ENCODE data around the gene HIPK2. TPM values are rescaled to one million over a fixed set of nuclear protein-coding genes. Genes with fewer than 3 reads are reported as not detected.

HIPK2 gene
- total and polyA plus RNA-seq, 2 donors (not counting 3 experiments of a cell fraction or from before 2014, with no cell fraction given) = 9.0 to 43.8 TPM

DNA sequence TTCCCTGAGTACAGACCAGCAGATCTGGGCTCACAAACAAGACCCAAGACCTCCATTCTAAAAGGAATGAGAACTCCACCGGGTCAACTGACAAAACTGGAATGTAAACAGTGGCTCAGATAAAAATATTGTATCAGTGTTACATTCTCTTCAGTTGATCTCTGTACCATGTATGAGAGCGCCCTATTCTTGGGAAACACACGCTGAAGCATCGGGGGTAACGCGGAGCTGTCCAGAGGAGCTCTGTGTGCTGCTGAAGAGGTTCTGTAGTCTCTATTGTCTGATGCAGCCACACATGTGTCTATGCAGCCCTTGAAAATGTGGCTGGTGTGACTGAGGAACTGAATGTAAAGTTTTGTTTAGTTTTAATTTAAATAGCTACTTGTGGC, 39.7 kb downstream of the HIPK2 start:
- peaks cover 46% of the 10 kb centered on the region for H3K4me1 ChIP-seq (ENCODE audit: control insufficient read depth, extremely low read depth, insufficient read depth, low read length)
- no peak overlapping the region for H3K4me3 ChIP-seq (replicated peaks in 1 of 3; ENCODE audit: insufficient read depth in 1 of 3, low read depth in 1 of 3, low read length in 3 of 3)
- BruUV-seq (replicated peaks) = no TSS peak
- peaks cover 0 to 2% of the 10 kb centered on the region in 2 experiments for H3K36me3 ChIP-seq (ENCODE audit: control insufficient read depth in 2 of 2, extremely low read depth in 1 of 2, insufficient read depth in 2 of 2, low read length in 2 of 2)
- H3K4me2 ChIP-seq (ENCODE audit: insufficient read depth, low read length) = peak overlapping the region; percentile 21
- H3K9me1 ChIP-seq (replicated peaks; ENCODE audit: control insufficient read depth, extremely low read depth, insufficient read depth, low read length) = no peaks in the 10 kb centered on the region
- no peaks in the 10 kb centered on the region for H4K20me1 ChIP-seq (replicated peaks; ENCODE audit: control insufficient read depth, extremely low read depth, insufficient read depth, low read length)
- dilution Hi-C loops (cut with MboI; ENCODE audit: extremely low pct_ligation_motif_present, low sequenced_read_pairs) = no loop called here
- FAIRE-seq (no peak), DNase-seq (ENCODE audit: low read depth, low spot score) (peak; percentile 49)
- H3K27me3 ChIP-seq (ENCODE audit: control insufficient read depth in 2 of 2, insufficient read depth in 2 of 2, low read length in 2 of 2) = no peaks in the 10 kb centered on the region
- TF ChIP-seq EZH2 (IDR thresholded peaks at IDR 0.05; ENCODE audit: borderline replicate concordance, low read depth, low read length, severe bottlenecking) (no peak), FOS (IDR thresholded peaks at IDR 0.05; ENCODE audit: borderline replicate concordance, insufficient read depth, low read length) (no peak)
- TF ChIP-seq, protein P1, sequence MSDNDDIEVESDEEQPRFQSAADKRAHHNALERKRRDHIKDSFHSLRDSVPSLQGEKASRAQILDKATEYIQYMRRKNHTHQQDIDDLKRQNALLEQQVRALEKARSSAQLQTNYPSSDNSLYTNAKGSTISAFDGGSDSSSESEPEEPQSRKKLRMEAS (IDR thresholded peaks at IDR 0.05; ENCODE audit: insufficient read depth, insufficient read length) = no peak
- CTCF ChIA-PET = interaction anchor here (0.9 to 2.4 kb wide), 10 partner anchors 8 to 136 kb away, joined by 3 to 18 read pairs (median 6); no protein-coding TSS in a partner anchor
- H3K9ac ChIP-seq (replicated peaks; ENCODE audit: extremely low read depth, insufficient read depth, low read length) = no peak overlapping the region
- POLR2A ChIA-PET = no interaction called here
- peaks cover 81% of the 10 kb centered on the region for H3K79me2 ChIP-seq (ENCODE audit: control insufficient read depth, insufficient read depth, low read length)
- no peak overlapping the region for H2AFZ ChIP-seq (ENCODE audit: low read depth, low read length)
- H3K9me3 ChIP-seq (replicated peaks; ENCODE audit: control insufficient read depth, insufficient read depth, low read length) = no peaks in the 10 kb centered on the region
- peak overlapping the region; percentile 57 for H3K27ac ChIP-seq (ENCODE audit: insufficient read depth, low read depth, low read length)
- intact Hi-C loops (cut with micrococcal nuclease) = no loop called here

GRCh38 chr7:139737221-139738100, 40.3 kb downstream of the HIPK2 start:
- TF ChIP-seq FOS (IDR thresholded peaks at IDR 0.05; ENCODE audit: borderline replicate concordance, insufficient read depth, low read length) (peak; percentile 56), POLR2AphosphoS5 (IDR thresholded peaks at IDR 0.05; ENCODE audit: insufficient read depth, low read depth, low read length) (peak; percentile 53), EZH2 (IDR thresholded peaks at IDR 0.05; ENCODE audit: borderline replicate concordance, low read depth, low read length, severe bottlenecking) (no peak), GATA2 (IDR thresholded peaks at IDR 0.05; ENCODE audit: insufficient read depth, insufficient read length, low read depth, low read length) (peak; percentile 39), POLR2A (IDR thresholded peaks at IDR 0.05; ENCODE audit: low read depth, low read length) (peak; percentile 25)
- TF ChIP-seq, protein P1 (IDR thresholded peaks at IDR 0.05; ENCODE audit: insufficient read depth, insufficient read length) = no peak
- no peak overlapping the region for H3K4me3 ChIP-seq (replicated peaks in 1 of 3; ENCODE audit: insufficient read depth in 1 of 3, low read depth in 1 of 3, low read length in 3 of 3)

More at GRCh38 chr7:139737221-139738100, 40.3 kb downstream of the HIPK2 start:
- Histone ChIP-seq H3K79me2 (ENCODE audit: control insufficient read depth, insufficient read depth, low read length) (peaks cover 79% of the 10 kb centered on the region), H3K9me1 (replicated peaks; ENCODE audit: control insufficient read depth, extremely low read depth, insufficient read depth, low read length) (no peaks in the 10 kb centered on the region), H3K27ac (ENCODE audit: insufficient read depth, low read depth, low read length) (peak overlapping the region; percentile 57), H3K9me3 (replicated peaks; ENCODE audit: control insufficient read depth, insufficient read depth, low read length) (no peaks in the 10 kb centered on the region), H3K36me3 (ENCODE audit: control insufficient read depth in 2 of 2, extremely low read depth in 1 of 2, insufficient read depth in 2 of 2, low read length in 2 of 2) (peaks cover 0 to 2% of the 10 kb centered on the region in 2 experiments), H3K4me1 (ENCODE audit: control insufficient read depth, extremely low read depth, insufficient read depth, low read length) (peaks cover 47% of the 10 kb centered on the region), H3K4me2 (ENCODE audit: insufficient read depth, low read length) (peak overlapping the region; percentile 21), H4K20me1 (replicated peaks; ENCODE audit: control insufficient read depth, extremely low read depth, insufficient read depth, low read length) (no peaks in the 10 kb centered on the region), H3K27me3 (ENCODE audit: control insufficient read depth in 2 of 2, insufficient read depth in 2 of 2, low read length in 2 of 2) (no peaks in the 10 kb centered on the region), H3K9ac (replicated peaks; ENCODE audit: extremely low read depth, insufficient read depth, low read length) (no peak overlapping the region), H2AFZ (ENCODE audit: low read depth, low read length) (no peak overlapping the region)
- POLR2A ChIA-PET = no interaction called here
- dilution Hi-C loops (cut with MboI; ENCODE audit: extremely low pct_ligation_motif_present, low sequenced_read_pairs) (no loop called here), intact Hi-C loops (cut with micrococcal nuclease) (loop anchor here (2.0 kb wide), 2 partner anchors 17 to 25 kb away; no protein-coding TSS in a partner anchor)
- CTCF ChIA-PET = interaction anchor here (0.7 to 2.4 kb wide), 15 partner anchors 9 to 179 kb away, joined by 3 to 18 read pairs (median 4); no protein-coding TSS in a partner anchor
- FAIRE-seq (peak; percentile 62), DNase-seq (ENCODE audit: low read depth, low spot score) (peak; percentile 48)
- no TSS peak for BruUV-seq (replicated peaks)

Measured in endothelial cell of umbilical vein (primary cell).